H1 (cell line): Measurements from ENCODE around the gene CMIP. TPM values are rescaled to one million over a fixed set of nuclear protein-coding genes. Genes with fewer than 3 reads are reported as not detected.

Experiments
- GABPA ChIP-seq: IDR thresholded peaks from 2 replicates; pipeline ENCODE4 v1.6.1; 2011; ENCODE audit warnings: mild to moderate bottlenecking, low read length, moderate library complexity, borderline replicate concordance; ENCODE audit not compliant: insufficient read depth
- KDM1A ChIP-seq: fragments of 200-600, 300-600 bp; sonication (generic); IDR thresholded peaks from 2 replicates; pipeline ENCODE4 v1.7.1; 2016; ENCODE audit warnings: mild to moderate bottlenecking, low read length, borderline replicate concordance
- KDM4A ChIP-seq: IDR thresholded peaks from one replicate; pipeline ENCODE4 v1.7.1; 2012; ENCODE audit warnings: low read depth, mild to moderate bottlenecking, moderate library complexity, low read length, inconsistent platforms; ENCODE audit not compliant: severe bottlenecking
- RAD21 ChIP-seq, 2 experiments: IDR thresholded peaks in 1 of 2; conservative IDR thresholded peaks in 1 of 2; 2 replicates each; pipeline ENCODE4 v1.6.1; 2011; ENCODE audit warnings: low read depth in 2 of 2, low read length in 2 of 2, improper control_type of control experiment in 1 of 2, inconsistent platforms in 1 of 2, mild to moderate bottlenecking in 1 of 2, moderate library complexity in 1 of 2
- RBBP5 ChIP-seq: IDR thresholded peaks from 2 replicates; pipeline ENCODE4 v1.7.1; 2012; ENCODE audit warnings: low read depth, mild to moderate bottlenecking, inconsistent platforms, low read length, moderate library complexity, borderline replicate concordance
- SIX5 ChIP-seq: IDR thresholded peaks from 2 replicates; pipeline ENCODE4 v1.6.1; 2011; ENCODE audit warnings: mild to moderate bottlenecking, low read depth, low read length
- TAF1 ChIP-seq: IDR thresholded peaks from 2 replicates; pipeline ENCODE4 v1.6.1; 2011; ENCODE audit warnings: mild to moderate bottlenecking, low read depth, low read length
- TEAD4 ChIP-seq: IDR thresholded peaks from 2 replicates; pipeline ENCODE4 v1.6.1; 2012; ENCODE audit warnings: low read depth, low read length, inconsistent platforms, mixed read lengths
- polyA plus RNA-seq, 7 experiments: library from polyadenylated mRNA; depleted of rRNA in 3 of 7; stranded (reverse) in 5 of 7; unstranded in 2 of 7; fragments of >200 nt in 5 of 7; fragments of 200-250 nt in 2 of 7; gene quantifications; 1 replicate in 5 of 7; 2 replicates in 1 of 7; 4 replicates in 1 of 7; pipeline versions ENCODE4 v1.2.1 to v1.2.3, GENCODE V29; 2011 to 2013; ENCODE audit warnings: missing spikeins in 2 of 7, mixed read lengths in 2 of 7
- total RNA-seq: library from RNA; stranded (reverse); fragmentation: NEBNext Ultra II Directional; extraction: Animal tissue kit (Norgen Biotek cat#: 25700); gene quantifications from 2 replicates; pipeline ENCODE4 v1.2.1, GENCODE V29; 2021
- TF ChIP-seq, protein P1 (sequence below): fragments of 300-600 bp; sonication (generic); IDR thresholded peaks from 2 replicates; pipeline ENCODE4 v1.7.1; 2012; ENCODE audit warnings: low read length, moderate library complexity, mild to moderate bottlenecking, inconsistent platforms; ENCODE audit not compliant: insufficient replicate concordance
- TF ChIP-seq, protein P2 (sequence below): IDR thresholded peaks from 2 replicates; pipeline ENCODE4 v1.6.1; 2011; ENCODE audit warnings: low read length, improper control_type of control experiment

The CMIP gene
- total and polyA plus RNA-seq, 2 of the 8 experiments (the other 6 are each of a cell fraction or from before 2014, with no cell fraction given): 7.9 to 53.2 TPM

DNA sequence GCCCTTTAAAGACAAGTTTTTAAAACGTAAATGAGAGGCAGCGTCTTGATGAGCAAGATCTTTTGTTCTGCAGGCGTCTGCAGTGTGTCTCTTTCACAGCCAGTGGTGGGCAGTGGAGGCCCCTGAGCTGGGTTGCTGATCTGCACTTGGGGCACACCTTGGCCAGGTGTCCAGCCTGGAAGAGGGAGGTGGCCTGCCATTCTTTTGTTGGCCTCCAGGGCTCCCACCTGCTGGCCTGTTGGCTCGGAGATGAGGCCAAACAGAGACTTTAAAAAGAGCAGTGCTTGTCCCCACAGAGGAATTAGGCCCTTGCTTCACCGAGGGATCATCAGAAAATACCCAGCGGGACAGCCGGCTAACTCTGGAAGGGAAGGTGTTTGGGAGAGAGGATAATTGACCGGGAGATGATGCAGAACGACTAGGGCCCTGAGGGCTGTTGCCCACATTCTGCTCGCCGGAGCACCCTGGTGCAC, 188.6 kb downstream of the CMIP start (continued):
- TF ChIP-seq, protein P1, sequence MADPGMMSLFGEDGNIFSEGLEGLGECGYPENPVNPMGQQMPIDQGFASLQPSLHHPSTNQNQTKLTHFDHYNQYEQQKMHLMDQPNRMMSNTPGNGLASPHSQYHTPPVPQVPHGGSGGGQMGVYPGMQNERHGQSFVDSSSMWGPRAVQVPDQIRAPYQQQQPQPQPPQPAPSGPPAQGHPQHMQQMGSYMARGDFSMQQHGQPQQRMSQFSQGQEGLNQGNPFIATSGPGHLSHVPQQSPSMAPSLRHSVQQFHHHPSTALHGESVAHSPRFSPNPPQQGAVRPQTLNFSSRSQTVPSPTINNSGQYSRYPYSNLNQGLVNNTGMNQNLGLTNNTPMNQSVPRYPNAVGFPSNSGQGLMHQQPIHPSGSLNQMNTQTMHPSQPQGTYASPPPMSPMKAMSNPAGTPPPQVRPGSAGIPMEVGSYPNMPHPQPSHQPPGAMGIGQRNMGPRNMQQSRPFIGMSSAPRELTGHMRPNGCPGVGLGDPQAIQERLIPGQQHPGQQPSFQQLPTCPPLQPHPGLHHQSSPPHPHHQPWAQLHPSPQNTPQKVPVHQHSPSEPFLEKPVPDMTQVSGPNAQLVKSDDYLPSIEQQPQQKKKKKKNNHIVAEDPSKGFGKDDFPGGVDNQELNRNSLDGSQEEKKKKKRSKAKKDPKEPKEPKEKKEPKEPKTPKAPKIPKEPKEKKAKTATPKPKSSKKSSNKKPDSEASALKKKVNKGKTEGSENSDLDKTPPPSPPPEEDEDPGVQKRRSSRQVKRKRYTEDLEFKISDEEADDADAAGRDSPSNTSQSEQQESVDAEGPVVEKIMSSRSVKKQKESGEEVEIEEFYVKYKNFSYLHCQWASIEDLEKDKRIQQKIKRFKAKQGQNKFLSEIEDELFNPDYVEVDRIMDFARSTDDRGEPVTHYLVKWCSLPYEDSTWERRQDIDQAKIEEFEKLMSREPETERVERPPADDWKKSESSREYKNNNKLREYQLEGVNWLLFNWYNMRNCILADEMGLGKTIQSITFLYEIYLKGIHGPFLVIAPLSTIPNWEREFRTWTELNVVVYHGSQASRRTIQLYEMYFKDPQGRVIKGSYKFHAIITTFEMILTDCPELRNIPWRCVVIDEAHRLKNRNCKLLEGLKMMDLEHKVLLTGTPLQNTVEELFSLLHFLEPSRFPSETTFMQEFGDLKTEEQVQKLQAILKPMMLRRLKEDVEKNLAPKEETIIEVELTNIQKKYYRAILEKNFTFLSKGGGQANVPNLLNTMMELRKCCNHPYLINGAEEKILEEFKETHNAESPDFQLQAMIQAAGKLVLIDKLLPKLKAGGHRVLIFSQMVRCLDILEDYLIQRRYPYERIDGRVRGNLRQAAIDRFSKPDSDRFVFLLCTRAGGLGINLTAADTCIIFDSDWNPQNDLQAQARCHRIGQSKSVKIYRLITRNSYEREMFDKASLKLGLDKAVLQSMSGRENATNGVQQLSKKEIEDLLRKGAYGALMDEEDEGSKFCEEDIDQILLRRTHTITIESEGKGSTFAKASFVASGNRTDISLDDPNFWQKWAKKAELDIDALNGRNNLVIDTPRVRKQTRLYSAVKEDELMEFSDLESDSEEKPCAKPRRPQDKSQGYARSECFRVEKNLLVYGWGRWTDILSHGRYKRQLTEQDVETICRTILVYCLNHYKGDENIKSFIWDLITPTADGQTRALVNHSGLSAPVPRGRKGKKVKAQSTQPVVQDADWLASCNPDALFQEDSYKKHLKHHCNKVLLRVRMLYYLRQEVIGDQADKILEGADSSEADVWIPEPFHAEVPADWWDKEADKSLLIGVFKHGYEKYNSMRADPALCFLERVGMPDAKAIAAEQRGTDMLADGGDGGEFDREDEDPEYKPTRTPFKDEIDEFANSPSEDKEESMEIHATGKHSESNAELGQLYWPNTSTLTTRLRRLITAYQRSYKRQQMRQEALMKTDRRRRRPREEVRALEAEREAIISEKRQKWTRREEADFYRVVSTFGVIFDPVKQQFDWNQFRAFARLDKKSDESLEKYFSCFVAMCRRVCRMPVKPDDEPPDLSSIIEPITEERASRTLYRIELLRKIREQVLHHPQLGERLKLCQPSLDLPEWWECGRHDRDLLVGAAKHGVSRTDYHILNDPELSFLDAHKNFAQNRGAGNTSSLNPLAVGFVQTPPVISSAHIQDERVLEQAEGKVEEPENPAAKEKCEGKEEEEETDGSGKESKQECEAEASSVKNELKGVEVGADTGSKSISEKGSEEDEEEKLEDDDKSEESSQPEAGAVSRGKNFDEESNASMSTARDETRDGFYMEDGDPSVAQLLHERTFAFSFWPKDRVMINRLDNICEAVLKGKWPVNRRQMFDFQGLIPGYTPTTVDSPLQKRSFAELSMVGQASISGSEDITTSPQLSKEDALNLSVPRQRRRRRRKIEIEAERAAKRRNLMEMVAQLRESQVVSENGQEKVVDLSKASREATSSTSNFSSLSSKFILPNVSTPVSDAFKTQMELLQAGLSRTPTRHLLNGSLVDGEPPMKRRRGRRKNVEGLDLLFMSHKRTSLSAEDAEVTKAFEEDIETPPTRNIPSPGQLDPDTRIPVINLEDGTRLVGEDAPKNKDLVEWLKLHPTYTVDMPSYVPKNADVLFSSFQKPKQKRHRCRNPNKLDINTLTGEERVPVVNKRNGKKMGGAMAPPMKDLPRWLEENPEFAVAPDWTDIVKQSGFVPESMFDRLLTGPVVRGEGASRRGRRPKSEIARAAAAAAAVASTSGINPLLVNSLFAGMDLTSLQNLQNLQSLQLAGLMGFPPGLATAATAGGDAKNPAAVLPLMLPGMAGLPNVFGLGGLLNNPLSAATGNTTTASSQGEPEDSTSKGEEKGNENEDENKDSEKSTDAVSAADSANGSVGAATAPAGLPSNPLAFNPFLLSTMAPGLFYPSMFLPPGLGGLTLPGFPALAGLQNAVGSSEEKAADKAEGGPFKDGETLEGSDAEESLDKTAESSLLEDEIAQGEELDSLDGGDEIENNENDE: no peak
- TF ChIP-seq KDM1A: no peak; the same call in 1 of the 2 replicates
- no peak for TF ChIP-seq KDM4A
- TF ChIP-seq TAF1: no peak
- TF ChIP-seq GABPA: no peak; the same call in 1 of the 2 replicates
- TF ChIP-seq RBBP5: no peak
- peak; percentile 35 to 48 for TF ChIP-seq RAD21 (IDR thresholded peaks at IDR 0.05 in 1 of 2, conservative IDR thresholded peaks at IDR 0.05 in 1 of 2; ENCODE audit: low read depth in 2 of 2, low read length in 2 of 2)
- no peak for TF ChIP-seq TEAD4
- TF ChIP-seq, protein P2, sequence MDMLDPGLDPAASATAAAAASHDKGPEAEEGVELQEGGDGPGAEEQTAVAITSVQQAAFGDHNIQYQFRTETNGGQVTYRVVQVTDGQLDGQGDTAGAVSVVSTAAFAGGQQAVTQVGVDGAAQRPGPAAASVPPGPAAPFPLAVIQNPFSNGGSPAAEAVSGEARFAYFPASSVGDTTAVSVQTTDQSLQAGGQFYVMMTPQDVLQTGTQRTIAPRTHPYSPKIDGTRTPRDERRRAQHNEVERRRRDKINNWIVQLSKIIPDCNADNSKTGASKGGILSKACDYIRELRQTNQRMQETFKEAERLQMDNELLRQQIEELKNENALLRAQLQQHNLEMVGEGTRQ: no peak
- TF ChIP-seq SIX5: no peak
